Activated naive CD4-positive, alpha-beta T cell treated with anti-CD3 and anti-CD28 coated beads, Interleukin-2, amount 50 U/mL, for 24 hours (primary cell): ENCODE measurements around the gene CTDSPL2.
"Not testable (repeated sequence)": the region's sequence is repeated elsewhere in the genome, so short reads cannot be mapped to it uniquely, and the experiment has no call there.

Source experiments
- H3K27ac Mint-ChIP-seq: one replicate; pipeline ENCODE4 v1.8.0; 2021; ENCODE audit warnings: mild to moderate bottlenecking, mixed read lengths
- H3K27me3 Mint-ChIP-seq: one replicate; pipeline ENCODE4 v1.8.0; 2021; ENCODE audit warnings: mixed read lengths
- H3K36me3 Mint-ChIP-seq: one replicate; pipeline ENCODE4 v1.8.0; 2021; ENCODE audit warnings: mixed read lengths
- H3K4me1 Mint-ChIP-seq: one replicate; pipeline ENCODE4 v1.8.0; 2021; ENCODE audit warnings: mixed read lengths
- H3K4me3 Mint-ChIP-seq: one replicate; pipeline ENCODE4 v1.8.0; 2021; ENCODE audit warnings: mild to moderate bottlenecking, mixed read lengths
- H3K9me3 Mint-ChIP-seq: one replicate; pipeline ENCODE4 v1.8.0; 2021; ENCODE audit warnings: mixed read lengths

The CTDSPL2 gene

GRCh38 chr15:44545913-44546802 is 118.7 kb downstream of the CTDSPL2 start:
- Mint-ChIP-seq H3K4me3 (peak overlapping the region; percentile 65), H3K27me3 (no peaks in the 10 kb centered on the region), H3K4me1 (peaks cover 70% of the 10 kb centered on the region), H3K9me3 (no peaks in the 10 kb centered on the region), H3K36me3 (peaks cover 18% of the 10 kb centered on the region), H3K27ac (peak overlapping the region; percentile 84)

GRCh38 chr15:44549152-44549551 is 121.7 kb downstream of the CTDSPL2 start:
- not testable (repeated sequence) for H3K27ac Mint-ChIP-seq, H3K4me3 Mint-ChIP-seq, H3K27me3 Mint-ChIP-seq, H3K36me3 Mint-ChIP-seq, H3K9me3 Mint-ChIP-seq
- H3K4me1 Mint-ChIP-seq: peaks cover 44% of the 10 kb centered on the region

GRCh38 chr15:44550256-44550655 is 122.8 kb downstream of the CTDSPL2 start:
- peaks cover 13% of the 10 kb centered on the region for H3K36me3 Mint-ChIP-seq
- no peak overlapping the region for H3K4me3 Mint-ChIP-seq
- H3K27me3 Mint-ChIP-seq: no peaks in the 10 kb centered on the region
- H3K9me3 Mint-ChIP-seq: no peaks in the 10 kb centered on the region
- peaks cover 55% of the 10 kb centered on the region for H3K4me1 Mint-ChIP-seq
- no peak overlapping the region for H3K27ac Mint-ChIP-seq

DNA sequence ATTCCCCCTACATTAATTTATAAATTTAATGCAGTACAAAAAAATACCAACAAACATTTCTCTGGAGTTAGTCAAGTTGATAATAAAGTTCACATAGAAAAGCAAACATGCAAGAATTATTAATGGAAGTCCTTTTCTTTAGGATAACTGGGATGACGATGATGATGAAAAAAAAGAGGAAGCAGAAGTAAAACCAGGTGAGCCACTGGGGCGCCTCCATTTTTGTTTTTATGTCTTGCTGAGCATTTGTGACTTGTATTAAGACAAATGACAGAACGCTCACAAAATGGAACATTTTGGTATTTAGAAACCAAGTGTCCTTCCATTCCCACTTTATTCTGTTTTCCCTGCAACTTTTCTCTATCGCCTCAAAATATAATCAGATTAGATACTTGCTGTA is 123.3 kb downstream of the CTDSPL2 start:
- peaks cover 58% of the 10 kb centered on the region for H3K4me1 Mint-ChIP-seq
- no peaks in the 10 kb centered on the region for H3K27me3 Mint-ChIP-seq
- H3K27ac Mint-ChIP-seq: no peak overlapping the region
- peaks cover 16% of the 10 kb centered on the region for H3K36me3 Mint-ChIP-seq
- H3K4me3 Mint-ChIP-seq: no peak overlapping the region
- H3K9me3 Mint-ChIP-seq: no peaks in the 10 kb centered on the region

GRCh38 chr15:44554934-44555723 is 127.7 kb downstream of the CTDSPL2 start:
- Mint-ChIP-seq H3K4me1 (peaks cover 46% of the 10 kb centered on the region), H3K36me3 (peaks cover 26% of the 10 kb centered on the region), H3K4me3 (peak overlapping the region; percentile 20), H3K27ac (peak overlapping the region; percentile 5), H3K27me3 (no peaks in the 10 kb centered on the region), H3K9me3 (no peaks in the 10 kb centered on the region)

DNA sequence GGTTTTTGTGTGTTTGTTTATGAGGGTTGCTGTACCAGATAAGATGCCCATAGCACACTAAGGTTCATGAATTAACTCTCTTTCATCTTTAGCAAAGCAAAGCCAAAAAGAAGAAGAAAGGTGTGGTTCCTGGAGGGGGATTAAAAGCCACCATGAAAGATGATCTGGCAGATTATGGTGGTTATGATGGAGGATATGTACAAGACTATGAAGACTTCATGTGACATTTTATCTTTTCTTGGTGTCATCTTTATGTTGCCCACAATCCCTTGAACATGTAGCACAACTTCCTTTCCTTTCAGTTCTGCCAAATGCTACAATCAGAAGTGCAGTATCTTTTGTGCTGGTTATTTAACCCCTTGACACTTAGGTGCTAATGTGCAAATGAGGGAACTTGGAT is 133.5 kb downstream of the CTDSPL2 start:
- H3K27me3 Mint-ChIP-seq, H3K9me3 Mint-ChIP-seq, H3K4me3 Mint-ChIP-seq: not testable (repeated sequence)
- H3K36me3 Mint-ChIP-seq: peaks cover 23% of the 10 kb centered on the region
- peaks cover 28% of the 10 kb centered on the region for H3K4me1 Mint-ChIP-seq
- peak overlapping the region; percentile 81 for H3K27ac Mint-ChIP-seq

DNA sequence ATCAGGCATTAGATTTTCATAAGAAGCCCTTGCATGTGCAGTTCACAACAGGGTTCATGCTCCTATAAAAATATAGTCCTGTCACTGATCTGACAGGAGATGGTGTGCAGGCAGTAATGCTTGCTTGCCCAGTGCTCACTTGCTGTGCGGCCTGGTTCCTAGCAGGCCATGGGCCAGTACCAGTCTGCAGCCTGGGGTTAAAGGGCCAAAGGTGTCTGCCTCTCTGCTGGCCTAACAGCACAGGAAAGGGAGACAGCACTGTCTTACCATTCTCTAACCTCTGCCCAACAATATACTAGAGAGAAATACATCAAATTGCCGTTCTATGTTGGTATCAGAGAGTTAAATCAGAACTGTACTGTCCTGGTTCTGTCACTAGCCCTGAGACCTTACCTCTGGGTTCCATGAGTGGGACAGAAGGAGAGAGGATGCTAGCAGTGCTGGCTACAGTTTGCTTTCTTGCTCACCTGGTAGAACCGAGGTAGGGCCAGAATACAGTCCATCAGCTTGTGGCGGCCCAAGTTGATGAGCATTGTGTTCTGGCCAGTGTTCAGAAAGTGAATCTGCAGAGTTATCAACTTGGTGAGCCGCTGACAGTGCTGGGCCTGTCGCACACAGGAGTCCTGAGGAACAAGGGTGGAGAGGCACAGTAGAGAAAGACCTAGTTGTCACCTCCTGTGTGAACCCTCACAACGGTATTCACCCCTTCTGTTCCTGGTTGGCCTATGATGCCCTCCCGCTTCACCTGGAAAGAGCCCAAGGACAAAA is 138.1 kb downstream of the CTDSPL2 start:
- H3K4me1 Mint-ChIP-seq: peaks cover 6% of the 10 kb centered on the region
- H3K27ac Mint-ChIP-seq: no peak overlapping the region
- H3K4me3 Mint-ChIP-seq: no peak overlapping the region
- no peaks in the 10 kb centered on the region for H3K27me3 Mint-ChIP-seq
- peaks cover 15% of the 10 kb centered on the region for H3K36me3 Mint-ChIP-seq
- H3K9me3 Mint-ChIP-seq: no peaks in the 10 kb centered on the region

GRCh38 chr15:44566155-44566540 is 138.7 kb downstream of the CTDSPL2 start:
- Mint-ChIP-seq H3K36me3 (peaks cover 14% of the 10 kb centered on the region), H3K27me3 (no peaks in the 10 kb centered on the region), H3K4me3 (no peak overlapping the region), H3K9me3 (no peaks in the 10 kb centered on the region), H3K27ac (no peak overlapping the region), H3K4me1 (peaks cover under 1% of the 10 kb centered on the region)

- Mint-ChIP-seq H3K9me3 (no peaks in the 10 kb centered on the region), H3K27ac (peak overlapping the region; percentile 46), H3K36me3 (peaks cover 12% of the 10 kb centered on the region), H3K4me3 (no peak overlapping the region), H3K27me3 (no peaks in the 10 kb centered on the region), H3K4me1 (no peaks in the 10 kb centered on the region)
Observed at GRCh38 chr15:44568338-44568737, 140.9 kb downstream of the CTDSPL2 start.

DNA sequence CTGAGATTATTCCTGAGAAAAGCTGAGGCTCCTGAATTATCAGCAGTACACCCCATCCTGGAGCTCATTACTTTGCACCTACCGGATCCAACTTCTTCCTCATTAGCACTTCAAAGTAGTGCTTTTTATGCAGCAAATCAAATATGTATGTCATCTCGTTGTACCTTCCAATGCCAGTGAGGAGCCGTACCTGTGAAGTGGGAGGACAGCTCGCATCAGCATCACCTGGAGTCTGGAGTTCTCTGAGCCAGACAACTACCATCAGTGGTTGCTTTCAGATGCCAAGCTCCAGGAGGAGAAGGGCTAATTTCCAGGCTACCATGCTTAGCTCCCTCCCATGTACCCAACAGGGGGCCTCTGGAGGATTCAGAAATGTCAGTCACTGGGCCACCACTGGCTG is 141.9 kb downstream of the CTDSPL2 start:
- no peak overlapping the region for H3K4me3 Mint-ChIP-seq
- H3K9me3 Mint-ChIP-seq: no peaks in the 10 kb centered on the region
- no peak overlapping the region for H3K27ac Mint-ChIP-seq
- H3K4me1 Mint-ChIP-seq: peaks cover under 1% of the 10 kb centered on the region
- peaks cover 11% of the 10 kb centered on the region for H3K36me3 Mint-ChIP-seq
- H3K27me3 Mint-ChIP-seq: no peaks in the 10 kb centered on the region

- Mint-ChIP-seq H3K4me3 (no peak overlapping the region), H3K27me3 (no peaks in the 10 kb centered on the region), H3K9me3 (no peaks in the 10 kb centered on the region), H3K27ac (peak overlapping the region; percentile 23), H3K36me3 (peaks cover 8% of the 10 kb centered on the region), H3K4me1 (peaks cover 3% of the 10 kb centered on the region)
Observed at GRCh38 chr15:44570361-44570760, 142.9 kb downstream of the CTDSPL2 start.

DNA sequence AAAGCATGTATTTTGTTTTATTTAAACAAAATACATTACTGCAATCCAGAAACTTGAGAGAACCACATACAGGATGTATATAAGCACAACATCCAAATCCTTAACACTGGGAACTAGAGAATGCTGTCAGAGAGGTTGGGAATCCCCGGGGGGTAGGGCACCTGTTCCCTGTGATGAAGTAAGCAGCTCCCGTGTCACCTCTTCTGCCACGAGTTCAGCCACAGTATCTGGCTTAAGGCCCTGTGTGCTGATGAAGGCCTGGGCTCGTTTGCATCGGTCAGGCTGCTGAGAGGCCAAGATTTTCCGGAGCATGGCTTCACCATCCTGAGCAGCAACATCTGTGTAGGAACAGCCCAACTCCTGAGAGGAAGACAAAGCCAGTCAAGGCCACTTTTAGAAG is 146.0 kb downstream of the CTDSPL2 start:
- no peak overlapping the region for H3K27ac Mint-ChIP-seq
- H3K27me3 Mint-ChIP-seq: no peaks in the 10 kb centered on the region
- H3K4me1 Mint-ChIP-seq: peaks cover 4% of the 10 kb centered on the region
- no peak overlapping the region for H3K4me3 Mint-ChIP-seq
- no peaks in the 10 kb centered on the region for H3K36me3 Mint-ChIP-seq
- H3K9me3 Mint-ChIP-seq: no peaks in the 10 kb centered on the region

DNA sequence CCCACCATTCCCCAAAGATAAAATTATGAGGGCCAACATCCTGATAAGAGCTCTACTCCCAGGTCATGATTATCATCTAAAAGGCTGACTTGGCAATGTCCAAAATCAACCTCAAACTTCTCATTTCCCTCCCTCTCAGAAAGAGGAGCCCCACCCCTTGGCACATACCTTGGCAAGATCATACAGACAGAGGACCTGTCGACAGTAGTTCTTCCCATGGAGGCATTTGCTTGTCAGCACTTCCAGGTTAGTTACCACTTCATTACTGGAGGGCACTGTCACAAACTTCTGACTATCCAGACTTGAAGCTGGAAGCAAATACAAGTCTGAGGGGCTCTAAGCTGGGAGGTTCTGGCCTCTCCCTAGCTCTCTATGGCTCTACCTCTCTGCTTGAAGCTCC is 147.3 kb downstream of the CTDSPL2 start:
- Mint-ChIP-seq H3K36me3 (no peaks in the 10 kb centered on the region), H3K27ac (peak overlapping the region; percentile 61), H3K4me3 (no peak overlapping the region), H3K9me3 (no peaks in the 10 kb centered on the region), H3K4me1 (peaks cover 8% of the 10 kb centered on the region), H3K27me3 (no peaks in the 10 kb centered on the region)
